BLaER1 treated with 17β-estradiol and CSF1 and Interleukin-3, amounts not matched to agents 10 nM and 100 nM (cell line): ENCODE measurements around the gene DPPA5.

ENCODE experiments used
- H3K27ac ChIP-seq, 11 experiments: shearing (Covaris generic); formaldehyde crosslinking; 2 replicates each; pipeline ENCODE4 v1.8.1; 2022
- H3K27me3 ChIP-seq, 11 experiments: shearing (Covaris generic); formaldehyde crosslinking; 2 replicates each; pipeline ENCODE4 v1.8.1; 2022
- H3K36me3 ChIP-seq, 11 experiments: shearing (Covaris generic); formaldehyde crosslinking; 2 replicates each; pipeline ENCODE4 v1.8.1; 2022
- H3K4me1 ChIP-seq, 10 experiments: shearing (Covaris generic); formaldehyde crosslinking; 2 replicates each; pipeline ENCODE4 v1.8.1; 2022
- H3K4me2 ChIP-seq, 11 experiments: shearing (Covaris generic); formaldehyde crosslinking; 2 replicates each; pipeline ENCODE4 v1.8.1; 2022
- H3K4me3 ChIP-seq, 10 experiments: shearing (Covaris generic); formaldehyde crosslinking; 2 replicates each; pipeline ENCODE4 v1.8.1; 2022
- H3K9ac ChIP-seq, 11 experiments: shearing (Covaris generic); formaldehyde crosslinking; 2 replicates each; pipeline ENCODE4 v1.8.1; 2022
- H3K9me3 ChIP-seq, 11 experiments: shearing (Covaris generic); formaldehyde crosslinking; replicated peaks in 1 of 11; 2 replicates each; pipeline ENCODE4 v1.8.1; 2022
- H4K20me1 ChIP-seq, 11 experiments: shearing (Covaris generic); formaldehyde crosslinking; 2 replicates each; pipeline ENCODE4 v1.8.1; 2022
- Cebpa-rat ChIP-seq, 11 experiments: shearing (Covaris generic); IDR thresholded peaks; 2 replicates each; pipeline ENCODE4 v1.8.1; 2022

Gene DPPA5

GRCh38 chr6:73348550-73349204, 5.4 kb downstream of the DPPA5 start:
- peaks cover 3 to 13% (median 8%) of the 10 kb centered on the region in 11 experiments; a peak in 21 of 22 replicates for H3K9me3 ChIP-seq
- no peak overlapping the region for H3K4me3 ChIP-seq
- no peak for TF ChIP-seq Cebpa-rat (IDR thresholded peaks at IDR 0.05)
- no peak overlapping the region for H3K4me2 ChIP-seq
- no peaks in the 10 kb centered on the region for H4K20me1 ChIP-seq
- H3K27ac ChIP-seq: no peak overlapping the region
- H3K27me3 ChIP-seq: peaks cover 0 to 5% (median 0%) of the 10 kb centered on the region in 11 experiments; a peak in 2 of 22 replicates
- no peak overlapping the region for H3K9ac ChIP-seq
- H3K36me3 ChIP-seq: no peaks in the 10 kb centered on the region
- H3K4me1 ChIP-seq: no peaks in the 10 kb centered on the region

DNA sequence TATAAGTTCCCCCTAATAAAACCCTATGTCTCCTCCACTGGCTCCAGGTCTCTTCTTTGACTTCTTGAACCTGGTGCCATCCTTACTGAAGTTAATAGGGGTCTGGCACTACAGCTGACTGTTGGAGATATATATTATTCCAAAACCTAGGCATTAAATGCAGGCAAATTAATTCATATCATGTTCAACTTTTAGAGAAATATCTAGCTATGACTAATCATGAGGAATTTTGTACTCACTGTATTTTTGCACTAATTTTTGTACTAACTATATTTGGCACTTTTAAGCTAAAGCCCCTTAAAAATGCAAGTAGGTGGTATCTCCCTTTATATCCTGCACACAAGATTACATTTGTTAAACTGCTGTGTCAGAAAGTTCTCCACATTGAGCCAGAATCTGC, 10.9 kb downstream of the DPPA5 start:
- Histone ChIP-seq H3K9ac (no peak overlapping the region), H3K9me3 (0 out of 22 replicates have a peak, but pooled peaks cover 0 to under 1% (median 0%) of the 10 kb centered on the region in 11 experiments), H3K27ac (no peak overlapping the region), H3K36me3 (no peaks in the 10 kb centered on the region), H3K4me3 (no peak overlapping the region), H3K27me3 (no peaks in the 10 kb centered on the region), H3K4me1 (peaks cover 0 to 4% (median 0%) of the 10 kb centered on the region in 10 experiments; a peak in 1 of 20 replicates), H3K4me2 (no peak overlapping the region), H4K20me1 (no peaks in the 10 kb centered on the region)
- no peak for TF ChIP-seq Cebpa-rat (IDR thresholded peaks at IDR 0.05)

DNA sequence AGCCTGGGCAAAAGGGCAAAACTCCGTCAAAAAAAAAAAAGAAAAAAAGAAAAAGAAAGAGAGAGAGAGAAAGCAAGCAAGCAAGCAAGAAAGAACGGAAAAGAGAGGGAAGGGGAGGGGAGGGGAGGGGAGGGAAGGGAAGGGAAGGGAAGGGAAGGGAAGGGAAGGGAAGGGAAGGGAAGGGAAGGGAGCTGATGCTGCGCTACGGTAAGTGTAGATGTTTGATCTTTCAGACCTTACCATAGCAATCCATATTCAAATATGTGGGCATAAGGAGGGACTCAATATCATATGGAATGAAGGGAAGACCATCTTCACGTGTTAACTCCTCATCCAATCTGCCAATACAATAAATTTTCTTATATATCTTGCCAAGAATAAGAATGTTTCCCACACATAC, 11.9 kb downstream of the DPPA5 start:
- Histone ChIP-seq H3K4me2 (no peak overlapping the region), H4K20me1 (no peaks in the 10 kb centered on the region), H3K4me3 (no peak overlapping the region), H3K4me1 (peaks cover 0 to 4% (median 0%) of the 10 kb centered on the region in 10 experiments; a peak in 1 of 20 replicates), H3K36me3 (no peaks in the 10 kb centered on the region), H3K9me3 (no peaks in the 10 kb centered on the region), H3K27ac (no peak overlapping the region), H3K27me3 (no peaks in the 10 kb centered on the region), H3K9ac (no peak overlapping the region)
- TF ChIP-seq Cebpa-rat (IDR thresholded peaks at IDR 0.05): no peak

GRCh38 chr6:73341335-73341734, 12.7 kb downstream of the DPPA5 start:
- H4K20me1 ChIP-seq: no peaks in the 10 kb centered on the region
- TF ChIP-seq Cebpa-rat (IDR thresholded peaks at IDR 0.05): no peak
- H3K27me3 ChIP-seq: no peaks in the 10 kb centered on the region
- H3K27ac ChIP-seq: no peak overlapping the region
- H3K9ac ChIP-seq: no peak overlapping the region
- no peaks in the 10 kb centered on the region for H3K9me3 ChIP-seq
- H3K4me3 ChIP-seq: no peak overlapping the region
- 0 out of 22 replicates have a peak overlapping the region, but pooled peaks of 1 of the 11 experiments have one; percentile 32 for H3K4me2 ChIP-seq
- H3K4me1 ChIP-seq: peaks cover 0 to 4% (median 0%) of the 10 kb centered on the region in 10 experiments; a peak in 1 of 20 replicates
- no peaks in the 10 kb centered on the region for H3K36me3 ChIP-seq

DNA sequence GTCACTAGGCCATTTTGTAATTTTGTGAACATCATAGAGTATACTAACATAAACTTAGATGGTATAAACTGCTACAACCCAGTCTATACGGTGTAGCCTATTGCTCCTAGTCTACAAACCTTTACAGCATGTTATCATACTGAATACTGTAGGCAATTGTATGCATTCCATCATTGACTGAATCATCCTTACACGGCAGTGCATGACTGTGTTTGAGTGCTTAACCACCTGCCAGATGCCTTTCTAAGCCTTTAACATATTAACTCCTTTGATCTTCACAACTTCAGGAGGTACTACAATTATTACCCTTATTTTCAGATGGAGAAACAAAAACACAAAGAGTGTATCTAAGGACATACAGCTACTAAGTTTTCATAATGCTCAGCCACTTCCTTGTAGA, 14.0 kb downstream of the DPPA5 start:
- H3K27ac ChIP-seq: no peak overlapping the region
- H3K9ac ChIP-seq: no peak overlapping the region
- no peak overlapping the region for H3K4me2 ChIP-seq
- no peak overlapping the region for H3K4me3 ChIP-seq
- peaks cover 0 to 4% (median 0%) of the 10 kb centered on the region in 10 experiments; a peak in 1 of 20 replicates for H3K4me1 ChIP-seq
- H3K9me3 ChIP-seq: no peaks in the 10 kb centered on the region
- no peaks in the 10 kb centered on the region for H4K20me1 ChIP-seq
- H3K27me3 ChIP-seq: no peaks in the 10 kb centered on the region
- no peaks in the 10 kb centered on the region for H3K36me3 ChIP-seq
- TF ChIP-seq Cebpa-rat (IDR thresholded peaks at IDR 0.05): no peak

- Histone ChIP-seq H3K36me3 (no peaks in the 10 kb centered on the region), H3K27ac (no peak overlapping the region), H3K4me1 (peaks cover 0 to 4% (median 0%) of the 10 kb centered on the region in 10 experiments; a peak in 1 of 20 replicates), H4K20me1 (no peaks in the 10 kb centered on the region), H3K27me3 (no peaks in the 10 kb centered on the region), H3K9me3 (no peaks in the 10 kb centered on the region), H3K9ac (no peak overlapping the region), H3K4me3 (no peak overlapping the region), H3K4me2 (no peak overlapping the region)
- no peak for TF ChIP-seq Cebpa-rat (IDR thresholded peaks at IDR 0.05)
Measured at GRCh38 chr6:73339340-73339739, 14.7 kb downstream of the DPPA5 start.

GRCh38 chr6:73329201-73329600, 24.9 kb downstream of the DPPA5 start:
- H3K27ac ChIP-seq: no peak overlapping the region
- no peak overlapping the region for H3K9ac ChIP-seq
- no peaks in the 10 kb centered on the region for H3K36me3 ChIP-seq
- H4K20me1 ChIP-seq: no peaks in the 10 kb centered on the region
- H3K4me2 ChIP-seq: no peak overlapping the region
- no peaks in the 10 kb centered on the region for H3K9me3 ChIP-seq
- no peak for TF ChIP-seq Cebpa-rat (IDR thresholded peaks at IDR 0.05)
- no peak overlapping the region for H3K4me3 ChIP-seq
- H3K4me1 ChIP-seq: peaks cover 0 to 12% (median 7%) of the 10 kb centered on the region in 10 experiments; a peak in 7 of 20 replicates
- H3K27me3 ChIP-seq: no peaks in the 10 kb centered on the region

DNA sequence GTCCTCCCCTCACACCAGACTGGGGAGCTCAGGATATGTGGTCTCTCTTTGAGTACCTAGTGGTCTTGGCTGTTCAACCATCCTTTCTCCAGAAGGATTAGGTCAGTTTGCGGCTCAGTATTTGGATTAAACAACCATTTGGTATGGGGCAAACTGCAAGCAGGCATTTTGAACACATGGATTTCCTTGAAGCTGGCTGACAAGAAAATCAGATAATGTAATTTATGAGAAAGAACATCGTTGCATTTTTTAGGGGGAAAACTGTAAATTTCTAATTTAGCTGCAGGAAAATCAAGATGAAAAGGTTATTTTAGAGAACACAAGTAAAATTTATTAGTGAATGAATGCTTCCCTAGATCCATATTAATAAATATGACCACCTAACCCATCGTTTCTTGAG, 25.3 kb downstream of the DPPA5 start:
- TF ChIP-seq Cebpa-rat (IDR thresholded peaks at IDR 0.05): no peak
- Histone ChIP-seq H3K9ac (no peak overlapping the region), H3K9me3 (no peaks in the 10 kb centered on the region), H3K36me3 (no peaks in the 10 kb centered on the region), H3K4me2 (no peak overlapping the region), H3K27me3 (no peaks in the 10 kb centered on the region), H3K27ac (no peak overlapping the region), H4K20me1 (no peaks in the 10 kb centered on the region), H3K4me3 (no peak overlapping the region), H3K4me1 (peaks cover 0 to 12% (median 7%) of the 10 kb centered on the region in 10 experiments; a peak in 7 of 20 replicates)

DNA sequence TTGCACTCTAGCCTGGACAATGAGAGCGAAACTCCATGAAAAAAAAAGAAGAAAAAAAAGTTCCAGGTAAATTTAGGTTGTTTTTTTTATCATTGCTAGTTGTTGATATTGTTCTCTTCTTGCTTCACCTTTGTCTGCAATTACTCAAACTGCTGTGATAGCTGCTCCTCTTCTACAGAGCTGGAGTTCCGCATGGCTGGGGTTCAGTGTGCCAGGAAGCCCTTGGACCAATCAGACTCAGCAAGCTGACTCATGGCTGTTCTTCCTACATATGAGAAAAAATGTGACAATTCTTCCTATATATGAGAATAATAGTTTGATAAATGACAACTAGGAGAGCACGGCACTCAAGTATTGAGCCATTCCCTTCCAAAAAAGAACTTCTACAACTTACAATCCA, 28.4 kb downstream of the DPPA5 start:
- Histone ChIP-seq H3K9ac (no peak overlapping the region), H3K36me3 (no peaks in the 10 kb centered on the region), H3K4me2 (peak overlapping the region in 3 of 11 experiments; percentile 0 to 33 (median 12); a peak in 4 of 22 replicates), H3K4me1 (peaks cover 0 to 12% (median 7%) of the 10 kb centered on the region in 10 experiments; a peak in 7 of 20 replicates), H4K20me1 (no peaks in the 10 kb centered on the region), H3K27me3 (no peaks in the 10 kb centered on the region), H3K9me3 (peaks cover 0 to 4% (median 0%) of the 10 kb centered on the region in 11 experiments; a peak in 1 of 22 replicates), H3K4me3 (no peak overlapping the region), H3K27ac (no peak overlapping the region)
- TF ChIP-seq Cebpa-rat (IDR thresholded peaks at IDR 0.05): no peak

DNA sequence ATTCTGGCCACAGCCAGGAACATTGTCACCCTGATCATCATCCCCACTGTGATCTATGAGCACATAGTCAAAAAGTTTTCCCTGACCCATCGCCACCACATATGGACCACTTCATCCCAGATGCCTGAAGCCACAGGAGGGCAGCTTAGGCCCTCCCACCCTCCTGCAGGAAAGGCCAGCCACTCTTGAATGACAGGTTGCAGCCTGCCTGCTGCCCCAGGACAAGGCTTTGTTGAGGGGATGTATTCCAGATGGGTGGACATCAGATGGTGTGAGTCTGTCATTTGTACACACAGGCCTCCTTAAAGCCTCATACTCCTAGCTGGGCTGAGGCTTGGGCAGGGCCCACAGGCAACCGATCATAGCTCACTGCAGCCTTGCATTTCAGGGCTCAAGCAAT, 30.8 kb downstream of the DPPA5 start:
- H3K4me3 ChIP-seq: no peak overlapping the region
- peaks cover 0 to 12% (median 7%) of the 10 kb centered on the region in 10 experiments; a peak in 7 of 20 replicates for H3K4me1 ChIP-seq
- no peaks in the 10 kb centered on the region for H3K36me3 ChIP-seq
- H3K9ac ChIP-seq: no peak overlapping the region
- H3K27ac ChIP-seq: no peak overlapping the region
- H4K20me1 ChIP-seq: no peaks in the 10 kb centered on the region
- TF ChIP-seq Cebpa-rat (IDR thresholded peaks at IDR 0.05): no peak
- no peak overlapping the region for H3K4me2 ChIP-seq
- no peaks in the 10 kb centered on the region for H3K27me3 ChIP-seq
- peaks cover 8 to 23% (median 17%) of the 10 kb centered on the region in 11 experiments; a peak in 20 of 22 replicates for H3K9me3 ChIP-seq
